Measurements from ENCODE around the gene MAPKBP1.

Gene MAPKBP1

DNA sequence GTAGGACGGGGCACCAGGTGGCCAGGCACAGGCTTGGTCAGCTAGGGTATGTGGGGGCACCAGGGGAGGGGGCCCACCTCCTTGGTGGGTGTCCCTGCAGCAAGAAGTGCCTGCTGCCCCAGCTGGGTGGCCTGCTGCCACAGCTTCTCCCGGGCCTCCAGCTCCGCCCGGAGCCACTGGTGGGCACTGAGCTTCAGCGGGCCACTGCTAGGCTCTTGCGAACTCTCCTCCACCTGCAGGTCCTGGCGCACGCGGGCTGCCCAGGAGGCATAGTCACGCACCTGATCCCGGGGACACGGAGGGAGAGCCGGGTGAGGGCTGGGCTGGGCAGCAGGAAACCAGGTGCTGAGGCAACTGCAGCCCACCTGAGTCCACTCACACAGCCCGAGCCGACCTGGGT, 94.0 kb downstream of the MAPKBP1 start:
- no peak for DNase-seq

DNA sequence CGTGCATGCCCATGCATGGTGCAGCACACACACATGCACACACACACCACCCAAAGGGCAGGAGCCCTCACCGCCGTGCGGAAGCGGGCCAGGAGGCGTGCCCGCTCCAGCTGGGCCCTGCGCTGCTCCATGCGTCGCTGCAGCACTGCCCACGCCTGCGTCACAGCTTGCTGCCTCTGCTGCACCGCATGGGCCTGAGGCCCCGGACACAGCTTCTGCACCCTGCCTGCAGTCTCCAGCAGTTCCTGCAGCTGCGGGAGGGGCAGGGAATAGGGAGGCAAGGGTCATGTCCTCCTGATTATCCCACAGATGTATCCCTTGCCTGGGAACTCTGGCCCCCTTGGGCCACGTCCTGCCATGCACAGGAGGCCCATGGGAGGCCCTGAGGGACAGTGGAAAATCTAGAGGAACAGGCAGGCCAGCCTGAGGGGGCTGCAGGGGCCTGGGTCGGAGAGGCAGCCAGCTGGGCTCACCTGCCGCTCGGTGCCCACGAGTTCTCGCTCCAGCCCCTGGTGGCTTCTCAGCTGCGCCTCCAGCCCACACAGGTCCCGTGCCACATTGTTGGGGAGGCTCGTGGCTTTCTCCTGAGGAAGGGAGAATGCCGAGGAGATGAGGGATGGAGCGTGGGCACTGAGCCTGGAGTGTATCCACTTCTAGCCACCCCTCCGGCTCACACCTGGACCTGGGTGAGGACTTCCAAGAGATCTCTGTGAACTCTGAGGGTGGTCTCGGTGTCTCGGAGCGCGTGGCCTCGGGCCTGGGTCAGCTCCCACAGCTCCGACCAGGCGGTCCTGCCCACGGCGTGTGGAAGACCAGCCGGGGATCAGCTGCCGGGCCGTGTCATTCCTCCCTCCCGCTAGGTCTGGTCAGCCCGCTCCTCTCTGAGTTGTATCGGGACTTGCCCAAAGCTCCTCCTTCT, 95.7 kb downstream of the MAPKBP1 start:
- DNase-seq = no peak

DNA sequence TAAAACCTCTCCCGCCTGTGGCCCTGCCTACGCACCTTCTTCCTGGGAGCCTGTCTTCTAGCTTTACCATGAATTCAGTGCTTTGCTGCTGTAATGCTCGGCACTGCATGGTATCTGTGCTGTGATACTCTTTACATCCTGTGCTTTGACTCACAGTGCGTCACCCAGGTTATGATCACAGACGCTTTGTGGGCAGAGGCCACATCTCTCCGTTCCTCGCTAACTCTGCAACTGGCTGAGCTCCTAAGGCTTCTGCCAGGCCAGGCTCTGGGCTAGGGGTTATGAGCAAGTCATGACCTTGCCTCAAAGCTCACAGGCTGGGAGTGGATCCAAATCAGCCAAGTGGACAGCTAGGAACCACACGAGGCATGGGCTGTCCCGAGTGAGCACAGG, 96.4 kb downstream of the MAPKBP1 start:
- no peak for DNase-seq

DNA sequence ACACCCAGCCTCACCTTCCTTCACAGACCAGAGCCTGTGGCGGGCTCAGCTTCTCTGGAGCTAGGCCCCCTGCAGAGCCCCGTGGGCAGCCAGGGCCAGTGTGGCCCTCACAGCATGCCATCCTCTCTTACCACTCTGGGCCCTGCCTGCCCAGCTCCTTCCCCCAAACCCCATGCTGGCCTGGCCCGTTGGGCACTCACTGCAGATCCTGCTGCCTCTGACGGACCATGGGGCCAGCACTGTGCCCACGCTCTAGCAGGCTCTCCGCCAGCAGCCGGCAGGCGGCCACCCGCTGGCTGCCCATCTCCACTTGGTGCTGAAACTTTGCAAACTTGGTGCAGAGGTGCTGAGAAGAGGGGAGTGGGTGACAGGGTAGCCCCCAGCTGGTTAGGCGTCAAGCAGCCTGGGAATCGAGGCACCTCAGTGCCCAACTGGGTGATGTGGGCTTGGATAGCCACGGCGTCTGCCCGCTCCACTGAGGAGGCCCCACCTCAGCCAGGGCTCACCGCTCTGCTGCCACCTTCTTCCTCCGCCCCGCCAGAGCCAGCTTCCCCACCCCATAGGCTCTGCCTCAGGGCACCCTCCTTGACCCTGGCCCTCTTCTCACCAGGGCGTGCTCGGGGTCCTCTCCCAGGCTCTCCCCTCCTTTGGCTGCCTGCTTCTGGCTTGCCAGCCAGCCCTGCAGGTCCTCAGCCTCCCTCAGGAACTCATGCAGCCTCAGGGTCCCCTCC, 97.1 kb downstream of the MAPKBP1 start:
- DNase-seq = no peak

DNA sequence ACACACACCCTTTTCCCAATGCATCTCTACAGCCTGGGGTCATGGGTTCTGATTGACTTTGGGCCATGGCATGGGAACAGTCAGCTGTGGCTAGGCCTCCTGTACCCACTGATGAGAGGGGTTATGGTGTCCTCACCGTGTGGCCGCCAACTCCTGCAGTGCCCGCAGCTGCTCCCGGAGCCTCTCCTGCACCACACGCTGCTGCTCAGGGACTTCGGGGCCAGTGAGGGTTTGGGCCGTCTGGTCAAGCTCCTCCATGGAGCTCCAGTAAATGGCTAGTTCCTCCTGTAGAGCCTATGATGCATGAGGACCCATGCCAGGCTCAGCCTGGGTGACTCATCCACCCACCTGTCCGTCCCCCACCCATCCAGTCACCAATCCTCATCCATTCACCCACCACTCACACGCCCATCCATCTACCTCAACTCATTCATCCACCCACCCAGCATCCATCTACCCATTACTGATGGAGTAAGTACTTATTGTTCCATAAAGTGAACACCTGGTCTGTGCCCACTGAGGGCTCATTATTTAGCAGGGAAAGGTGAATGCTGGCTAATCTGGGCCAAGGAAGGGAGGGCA, 98.0 kb downstream of the MAPKBP1 start:
- DNase-seq = no peak

DNA sequence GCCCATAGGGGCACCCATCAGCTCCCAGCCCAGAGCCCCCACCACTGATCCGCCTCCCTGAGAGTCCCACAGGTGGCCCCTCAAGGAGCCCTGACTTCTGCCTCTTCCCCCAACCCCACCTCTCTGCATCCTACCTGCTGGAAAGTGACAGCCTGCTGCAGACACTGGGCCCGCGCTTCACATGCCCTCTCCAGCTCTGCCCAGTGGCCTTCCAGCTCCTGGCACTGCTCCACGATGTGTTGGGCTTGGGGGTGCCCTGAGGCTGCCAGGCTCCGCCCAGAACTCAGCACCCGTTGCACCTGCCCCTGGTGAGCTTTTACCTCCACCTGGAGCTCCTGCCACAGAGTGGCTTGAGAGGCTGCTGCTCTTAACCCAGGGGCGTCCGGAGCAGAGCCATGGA, 99.4 kb downstream of the MAPKBP1 start:
- DNase-seq = no peak

DNA sequence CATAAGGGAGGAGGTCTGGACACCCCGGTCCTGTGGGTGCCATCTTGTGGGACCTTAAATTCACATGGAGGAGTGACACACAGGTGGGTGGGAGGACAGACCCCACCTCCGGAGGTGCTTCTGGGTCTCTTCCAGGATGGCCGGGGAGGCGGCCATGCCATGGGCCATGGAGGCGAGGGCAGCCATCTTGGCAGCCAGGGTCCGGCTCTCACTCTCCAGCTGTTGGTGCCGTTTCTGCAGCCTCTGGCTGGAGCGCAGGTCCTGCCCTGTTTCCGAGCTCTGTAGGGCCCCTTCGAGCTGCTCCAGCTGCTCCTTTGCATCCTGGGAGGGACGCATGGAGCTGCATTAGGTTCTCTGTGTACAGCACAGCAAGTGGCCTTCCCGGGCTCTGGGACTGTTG, 100.5 kb downstream of the MAPKBP1 start:
- DNase-seq = no peak

DNA sequence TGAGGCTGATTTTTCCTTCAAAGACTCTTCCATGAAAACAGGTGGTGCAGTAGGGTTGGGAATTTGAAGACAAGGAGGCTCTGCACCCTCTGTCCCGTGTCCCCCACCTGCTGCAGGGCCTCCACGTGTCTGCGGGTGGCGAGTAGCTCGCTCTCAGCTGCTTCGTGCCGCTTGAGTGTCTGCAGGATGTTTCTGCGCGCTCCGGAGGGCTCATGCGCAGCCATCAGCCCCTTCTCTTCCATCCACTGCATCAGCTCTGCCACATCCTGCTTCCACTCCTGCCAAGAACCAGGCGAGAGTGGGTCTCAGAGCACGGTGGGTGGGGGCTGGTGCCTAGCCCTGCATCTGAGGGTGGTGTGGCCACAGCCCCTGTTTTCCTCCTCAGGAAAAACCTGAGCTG, 101.7 kb downstream of the MAPKBP1 start:
- DNase-seq = no peak

DNA sequence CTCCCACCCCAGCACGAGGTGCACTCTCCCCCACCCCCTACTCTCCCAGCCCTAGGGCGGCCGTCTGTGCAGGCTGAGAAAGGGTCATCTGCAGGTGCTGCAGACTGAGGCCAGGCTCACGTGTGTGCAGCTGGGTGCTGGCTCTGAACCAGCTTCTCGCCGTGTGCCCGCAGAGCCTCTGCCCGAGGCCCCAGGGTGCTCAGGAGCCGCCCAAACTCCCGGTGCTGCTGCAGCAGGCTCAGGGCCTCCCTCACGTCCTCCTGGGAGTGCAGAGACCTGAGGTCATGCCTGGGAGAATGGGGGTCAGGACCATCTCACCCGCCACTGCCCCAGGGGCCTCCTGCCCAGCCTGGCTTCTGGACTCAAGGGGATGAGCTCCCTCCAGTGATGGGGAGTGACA, 102.4 kb downstream of the MAPKBP1 start:
- no peak for DNase-seq
